Neural cell (in vitro differentiated cells): ENCODE data around the gene HTRA2. TPM values are rescaled to one million over a fixed set of nuclear protein-coding genes. Genes with fewer than 3 reads are reported as not detected.

Experiments used
- H2AFZ ChIP-seq: fragments of 200-600, 300-800 bp; sonication (generic), shearing (Covaris generic); 2 replicates; pipeline ENCODE4 v1.6.0; 2014; ENCODE audit warnings: low read depth, mild to moderate bottlenecking, antibody characterized with exemption, low read length, moderate library complexity
- H3F3A ChIP-seq: fragments of 200-600 bp; shearing (Covaris generic); 2 replicates; pipeline ENCODE4 v1.6.1; 2016; ENCODE audit warnings: mild to moderate bottlenecking, moderate library complexity, mixed read lengths, antibody characterized with exemption, low read length; ENCODE audit not compliant: insufficient read depth, poor library complexity, severe bottlenecking
- H3K27ac ChIP-seq: fragments of 200-600, 300-800 bp; sonication (generic), shearing (Covaris generic); 2 replicates; pipeline ENCODE4 v1.5.1; 2014; ENCODE audit warnings: mild to moderate bottlenecking, low read length, moderate library complexity
- H3K27me3 ChIP-seq: fragments of 300-800, 200-600 bp; sonication (generic), shearing (Covaris generic); 2 replicates; pipeline ENCODE4 v1.6.0; 2014; ENCODE audit warnings: mild to moderate bottlenecking, low read depth, low read length, moderate library complexity; ENCODE audit not compliant: insufficient read depth
- H3K36me3 ChIP-seq: fragments of 300-800, 200-600 bp; sonication (generic), shearing (Covaris generic); 2 replicates; pipeline ENCODE4 v1.5.1; 2014; ENCODE audit warnings: mild to moderate bottlenecking, antibody characterized with exemption, low read length, moderate library complexity; ENCODE audit not compliant: insufficient read depth
- H3K4me2 ChIP-seq: fragments of 300-800, 200-600 bp; sonication (generic), shearing (Covaris generic); 2 replicates; pipeline ENCODE4 v1.6.0; 2014; ENCODE audit warnings: mild to moderate bottlenecking, low read length
- H3K4me3 ChIP-seq: fragments of 300-800, 200-600 bp; sonication (generic), shearing (Covaris generic); 2 replicates; pipeline ENCODE4 v1.5.1; 2014; ENCODE audit warnings: mild to moderate bottlenecking, low read length, moderate library complexity
- H3K79me2 ChIP-seq: fragments of 200-600 bp; shearing (Covaris generic); replicated peaks from 2 replicates; pipeline ENCODE4 v1.6.0; 2014; ENCODE audit warnings: mild to moderate bottlenecking, low read length, moderate library complexity; ENCODE audit not compliant: insufficient read depth
- H3K9ac ChIP-seq: fragments of 300-800, 200-600 bp; sonication (generic), shearing (Covaris generic); 2 replicates; pipeline ENCODE4 v1.6.1; 2016; ENCODE audit warnings: mild to moderate bottlenecking, low read length, mixed read lengths
- H3K9me2 ChIP-seq: fragments of 200-600 bp; shearing (Covaris generic); 2 replicates; pipeline ENCODE4 v1.6.1; 2016; ENCODE audit warnings: mild to moderate bottlenecking, low read length, mixed read lengths; ENCODE audit not compliant: insufficient read depth
- H3K9me3 ChIP-seq: fragments of 200-600, 300-800 bp; sonication (generic), shearing (Covaris generic); 2 replicates; pipeline ENCODE4 v1.6.1; 2016; ENCODE audit warnings: mild to moderate bottlenecking, mixed run types, low read length, moderate library complexity, mixed read lengths
- H4K20me1 ChIP-seq: fragments of 200-600 bp; shearing (Covaris generic); 2 replicates; pipeline ENCODE4 v1.6.1; 2016; ENCODE audit warnings: mild to moderate bottlenecking, mixed run types; ENCODE audit not compliant: insufficient read depth
- EP300 ChIP-seq: fragments of 450-650 bp; conservative IDR thresholded peaks from 2 replicates; pipeline ENCODE4 v1.6.1; 2014; ENCODE audit warnings: antibody characterized with exemption, mild to moderate bottlenecking, moderate library complexity; ENCODE audit not compliant: poor library complexity, severe bottlenecking
- EZH2 ChIP-seq: fragments of 200-600, 300-800 bp; shearing (Covaris generic), sonication (generic); IDR thresholded peaks from 2 replicates; pipeline ENCODE4 v1.6.1; 2014; ENCODE audit warnings: antibody characterized with exemption, low read length, borderline replicate concordance, mild to moderate bottlenecking; ENCODE audit not compliant: insufficient read depth, poor library complexity, severe bottlenecking
- MXI1 ChIP-seq: fragments of 450-650 bp; conservative IDR thresholded peaks from 2 replicates; pipeline ENCODE4 v1.6.1; 2014; ENCODE audit warnings: antibody characterized with exemption, mild to moderate bottlenecking; ENCODE audit not compliant: poor library complexity, severe bottlenecking
- POLR2AphosphoS5 ChIP-seq: IDR thresholded peaks from 2 replicates; pipeline ENCODE4 v1.6.1; 2012
- RAD21 ChIP-seq: fragments of 450-650 bp; conservative IDR thresholded peaks from 2 replicates; pipeline ENCODE4 v1.6.1; 2014; ENCODE audit warnings: antibody characterized with exemption, mild to moderate bottlenecking, moderate library complexity
- REST ChIP-seq: IDR thresholded peaks from 2 replicates; pipeline ENCODE4 v1.6.1; 2012; ENCODE audit warnings: borderline replicate concordance
- SMC3 ChIP-seq: fragments of 450-650 bp; conservative IDR thresholded peaks from 2 replicates; pipeline ENCODE4 v1.6.1; 2014; ENCODE audit warnings: antibody characterized with exemption, mild to moderate bottlenecking, moderate library complexity; ENCODE audit not compliant: poor library complexity
- TAF1 ChIP-seq: IDR thresholded peaks from 2 replicates; pipeline ENCODE4 v1.6.1; 2012; ENCODE audit warnings: low read depth
- polyA plus RNA-seq: library from polyadenylated mRNA; depleted of rRNA; stranded (reverse); fragments of >200 nt; gene quantifications from 2 replicates; pipeline ENCODE4 v1.2.3, GENCODE V29; 2014
- TF ChIP-seq, protein P1 (sequence below): fragments of 450-650 bp; IDR thresholded peaks from 2 replicates; pipeline ENCODE4 v1.5.1; 2014; ENCODE audit warnings: antibody characterized with exemption, mild to moderate bottlenecking, moderate library complexity; ENCODE audit not compliant: poor library complexity, severe bottlenecking

HTRA2 gene
- polyA plus RNA-seq, 1 donor from 2014 or later: 126 TPM

GRCh38 chr2:74548900-74549826 is 19.4 kb downstream of the HTRA2 start:
- Histone ChIP-seq H3K36me3 (no peaks in the 10 kb centered on the region), H3K4me2 (no peak overlapping the region), H3F3A (no peaks in the 10 kb centered on the region), H4K20me1 (no peaks in the 10 kb centered on the region), H3K4me3 (peak overlapping the region; percentile 55), H3K9ac (no peak overlapping the region), H3K9me3 (no peaks in the 10 kb centered on the region), H3K9me2 (no peaks in the 10 kb centered on the region), H2AFZ (no peak overlapping the region), H3K79me2 (no peaks in the 10 kb centered on the region), H3K27ac (no peak overlapping the region), H3K27me3 (peaks cover 37% of the 10 kb centered on the region)
- TF ChIP-seq SMC3 (no peak), RAD21 (no peak), REST (no peak), MXI1 (no peak), EP300 (no peak), TAF1 (no peak), POLR2AphosphoS5 (no peak), EZH2 (no peak)
- TF ChIP-seq, protein P1, sequence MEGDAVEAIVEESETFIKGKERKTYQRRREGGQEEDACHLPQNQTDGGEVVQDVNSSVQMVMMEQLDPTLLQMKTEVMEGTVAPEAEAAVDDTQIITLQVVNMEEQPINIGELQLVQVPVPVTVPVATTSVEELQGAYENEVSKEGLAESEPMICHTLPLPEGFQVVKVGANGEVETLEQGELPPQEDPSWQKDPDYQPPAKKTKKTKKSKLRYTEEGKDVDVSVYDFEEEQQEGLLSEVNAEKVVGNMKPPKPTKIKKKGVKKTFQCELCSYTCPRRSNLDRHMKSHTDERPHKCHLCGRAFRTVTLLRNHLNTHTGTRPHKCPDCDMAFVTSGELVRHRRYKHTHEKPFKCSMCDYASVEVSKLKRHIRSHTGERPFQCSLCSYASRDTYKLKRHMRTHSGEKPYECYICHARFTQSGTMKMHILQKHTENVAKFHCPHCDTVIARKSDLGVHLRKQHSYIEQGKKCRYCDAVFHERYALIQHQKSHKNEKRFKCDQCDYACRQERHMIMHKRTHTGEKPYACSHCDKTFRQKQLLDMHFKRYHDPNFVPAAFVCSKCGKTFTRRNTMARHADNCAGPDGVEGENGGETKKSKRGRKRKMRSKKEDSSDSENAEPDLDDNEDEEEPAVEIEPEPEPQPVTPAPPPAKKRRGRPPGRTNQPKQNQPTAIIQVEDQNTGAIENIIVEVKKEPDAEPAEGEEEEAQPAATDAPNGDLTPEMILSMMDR: no peak

- no peak overlapping the region for H3K27ac ChIP-seq
- H4K20me1 ChIP-seq: no peaks in the 10 kb centered on the region
- TF ChIP-seq SMC3 (no peak), TAF1 (no peak), EP300 (no peak), EZH2 (no peak), MXI1 (no peak), RAD21 (no peak), POLR2AphosphoS5 (no peak)
- no peaks in the 10 kb centered on the region for H3K79me2 ChIP-seq
- peaks cover 47% of the 10 kb centered on the region for H3K27me3 ChIP-seq
- H3K9ac ChIP-seq: no peak overlapping the region
- no peaks in the 10 kb centered on the region for H3K9me2 ChIP-seq
- H3K4me3 ChIP-seq: no peak overlapping the region
- H3K36me3 ChIP-seq: no peaks in the 10 kb centered on the region
- no peaks in the 10 kb centered on the region for H3K9me3 ChIP-seq
- H3F3A ChIP-seq: no peaks in the 10 kb centered on the region
- no peak overlapping the region for H3K4me2 ChIP-seq
- H2AFZ ChIP-seq: no peak overlapping the region
Measured at GRCh38 chr2:74550231-74550630, 20.5 kb downstream of the HTRA2 start.
